IPS-18a (cell line): ENCODE results near the gene HRK.

Experiments
- H3K27ac ChIP-seq: one replicate; pipeline ENCODE4 v1.5.1; 2013; ENCODE audit warnings: low read length
- H3K27me3 ChIP-seq: one replicate; pipeline ENCODE4 v1.6.1; 2013; ENCODE audit warnings: mild to moderate bottlenecking, low read length; ENCODE audit not compliant: control insufficient read depth, insufficient read depth
- H3K36me3 ChIP-seq: one replicate; pipeline ENCODE4 v1.6.1; 2013; ENCODE audit warnings: low read depth, low read length; ENCODE audit not compliant: control insufficient read depth
- H3K4me1 ChIP-seq: one replicate; pipeline ENCODE4 v1.6.1; 2013; ENCODE audit warnings: low read depth, low read length; ENCODE audit not compliant: control insufficient read depth
- H3K4me3 ChIP-seq: one replicate; pipeline ENCODE4 v1.5.1; 2013; ENCODE audit warnings: low read length
- H3K9ac ChIP-seq: one replicate; pipeline ENCODE4 v1.6.1; 2013; ENCODE audit warnings: mild to moderate bottlenecking, low read length, moderate library complexity
- H3K9me3 ChIP-seq: one replicate; pipeline ENCODE4 v1.6.1; 2013; ENCODE audit warnings: low read depth, low read length; ENCODE audit not compliant: control insufficient read depth

HRK gene

DNA sequence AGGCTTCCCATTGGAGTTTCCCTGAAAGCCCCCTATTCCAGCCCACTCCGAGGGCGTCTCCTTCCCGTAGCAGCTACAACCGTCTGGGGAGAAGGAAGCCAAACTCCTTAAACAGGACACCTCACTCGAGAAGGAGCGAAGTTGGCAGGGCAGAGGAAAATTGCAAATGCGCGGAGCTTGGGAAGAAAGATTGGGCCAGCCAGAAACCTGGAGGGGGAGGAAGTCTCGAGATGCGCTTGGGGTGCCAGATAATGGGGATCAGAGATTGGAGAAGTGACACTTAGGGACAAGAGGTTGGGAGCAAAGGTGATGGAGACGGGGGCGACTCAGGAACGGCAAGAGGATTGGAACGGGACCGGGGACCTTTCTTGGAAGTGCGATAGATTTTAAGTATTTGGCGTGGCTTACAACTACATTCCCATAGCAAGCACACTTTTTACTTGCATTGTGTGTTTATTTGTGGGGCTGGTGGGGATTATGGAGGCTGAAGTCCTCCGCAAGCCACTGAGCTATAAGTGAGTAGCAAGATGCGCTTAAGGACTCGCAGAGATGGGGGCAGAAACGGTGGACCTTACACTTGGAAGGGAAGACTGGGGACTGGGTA lies 926 bp downstream of the HRK start:
- Histone ChIP-seq H3K27ac (no peak overlapping the region), H3K9me3 (no peaks in the 10 kb centered on the region), H3K4me1 (peaks cover 29% of the 10 kb centered on the region), H3K36me3 (no peaks in the 10 kb centered on the region), H3K9ac (peak overlapping the region; percentile 40), H3K4me3 (peak overlapping the region; percentile 75), H3K27me3 (peaks cover 88% of the 10 kb centered on the region)

DNA sequence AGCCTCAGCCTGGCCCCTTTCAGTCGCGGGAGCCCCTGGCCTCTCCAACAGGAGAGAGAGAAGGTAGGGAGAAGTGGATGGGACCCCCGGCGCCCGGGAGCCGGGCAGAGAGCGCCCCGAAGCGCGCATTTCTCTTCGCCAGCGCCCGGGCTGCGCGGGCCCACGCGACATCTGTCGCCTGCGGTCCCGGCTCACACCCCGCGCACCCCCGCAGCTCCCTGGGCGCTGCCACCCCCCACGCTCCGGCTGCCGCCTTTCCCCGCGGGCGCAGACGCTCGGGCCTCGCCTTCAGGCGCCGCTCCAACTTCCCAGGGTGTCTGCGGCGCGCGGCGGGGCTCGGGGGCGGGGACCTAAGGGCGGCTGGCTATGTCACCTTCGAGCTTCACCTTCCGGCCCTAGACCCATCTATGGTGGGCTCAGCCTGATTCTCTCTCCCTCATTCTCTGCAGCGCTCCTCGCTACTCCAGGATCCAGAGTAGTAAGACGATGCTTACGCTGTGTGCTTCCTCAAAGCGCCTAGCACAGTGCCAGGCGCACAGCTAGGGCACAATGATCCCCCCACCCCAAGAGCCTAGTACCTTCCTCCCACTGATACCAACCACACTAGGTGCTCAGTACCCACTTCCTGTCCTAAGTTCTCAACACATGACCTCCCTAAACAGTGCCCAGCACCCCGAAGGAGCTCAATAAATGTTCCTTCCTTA lies 1.6 kb downstream of the HRK start:
- Histone ChIP-seq H3K9me3 (no peaks in the 10 kb centered on the region), H3K27me3 (peaks cover 93% of the 10 kb centered on the region), H3K4me1 (peaks cover 29% of the 10 kb centered on the region), H3K36me3 (no peaks in the 10 kb centered on the region), H3K27ac (no peak overlapping the region), H3K4me3 (peak overlapping the region; percentile 75), H3K9ac (no peak overlapping the region)

DNA sequence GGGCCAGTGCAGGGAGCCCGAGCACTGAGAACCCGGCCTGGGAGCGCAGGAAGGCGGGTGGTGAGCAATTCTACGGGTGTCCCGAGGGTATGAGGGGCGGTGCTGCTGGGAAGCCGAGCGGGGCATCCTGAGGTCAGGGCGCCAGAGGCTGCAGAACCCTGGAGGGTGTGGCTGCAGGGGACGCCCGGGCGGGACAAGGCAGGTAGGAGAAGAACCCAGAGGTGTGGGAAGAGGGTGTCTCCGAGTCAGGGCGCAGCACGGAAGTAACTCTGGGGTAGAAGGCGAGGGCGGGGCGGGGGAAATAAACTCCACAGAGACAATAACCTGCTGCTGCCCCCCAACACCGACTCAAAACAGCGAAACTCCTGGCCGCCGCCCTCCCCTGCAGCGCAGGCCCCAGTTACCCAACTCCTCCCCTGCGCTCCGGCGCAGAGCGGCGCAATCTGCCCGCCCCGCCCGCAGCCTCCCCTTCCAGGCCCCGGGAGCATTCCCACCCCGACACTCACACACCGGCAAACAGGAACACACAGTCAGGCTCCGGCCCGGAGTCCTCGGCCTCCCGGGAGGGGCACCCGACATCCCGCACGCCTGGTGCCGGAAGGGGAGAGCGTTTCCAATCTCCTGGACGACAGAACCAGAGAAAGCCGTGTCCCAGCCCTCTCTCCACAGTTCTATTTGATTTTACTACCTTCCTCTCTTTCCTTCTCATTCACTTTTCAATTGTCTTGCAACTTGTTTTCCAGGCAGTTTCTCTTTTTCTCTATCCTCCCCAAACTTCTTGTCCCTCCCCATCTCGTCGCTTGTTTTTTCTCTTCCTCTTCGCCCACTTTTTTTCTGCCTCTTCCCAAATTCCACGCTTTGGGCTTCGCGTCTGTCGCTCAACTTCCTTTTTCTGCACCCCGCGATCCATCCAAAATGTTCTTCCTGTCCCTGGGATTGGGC lies 2.4 kb downstream of the HRK start:
- Histone ChIP-seq H3K27me3 (peaks cover 87% of the 10 kb centered on the region), H3K9ac (no peak overlapping the region), H3K36me3 (no peaks in the 10 kb centered on the region), H3K9me3 (no peaks in the 10 kb centered on the region), H3K4me3 (peak overlapping the region; percentile 75), H3K27ac (no peak overlapping the region), H3K4me1 (peaks cover 29% of the 10 kb centered on the region)

DNA sequence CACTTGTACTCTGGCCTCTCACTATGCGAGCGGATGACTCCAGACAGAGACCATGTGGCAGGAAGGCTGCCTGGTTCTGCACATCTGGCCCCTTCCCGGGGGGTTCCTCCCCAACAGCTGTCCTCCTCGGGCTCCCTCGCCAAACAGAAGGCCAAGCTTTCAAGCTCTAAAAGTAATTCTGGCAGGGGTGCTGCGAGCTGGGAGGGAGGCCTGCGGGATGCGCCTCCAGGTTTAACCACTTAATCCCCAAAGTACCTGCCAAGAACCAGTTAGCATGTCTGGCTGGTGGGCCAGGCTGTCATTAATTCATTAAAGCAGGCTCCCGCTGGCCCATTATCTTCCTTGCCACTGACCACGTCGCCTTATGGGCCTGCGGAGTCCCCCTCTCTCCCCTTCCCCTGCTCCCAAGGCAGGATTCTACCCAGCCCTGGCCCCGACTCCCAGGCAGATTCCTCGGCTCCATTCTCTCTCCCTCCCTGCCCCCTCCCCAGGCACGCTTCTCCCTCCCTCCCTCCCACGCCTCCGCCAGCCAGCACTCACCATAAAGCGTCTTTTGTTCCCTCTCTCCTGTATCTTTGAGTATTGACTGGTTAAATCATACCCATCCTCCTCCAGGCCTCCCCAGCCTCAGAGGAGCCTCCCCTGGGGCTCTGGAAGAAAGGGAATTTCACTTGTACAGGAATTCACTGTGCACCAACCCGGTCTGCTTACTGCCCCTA lies 4.9 kb downstream of the HRK start:
- no peaks in the 10 kb centered on the region for H3K9me3 ChIP-seq
- no peaks in the 10 kb centered on the region for H3K36me3 ChIP-seq
- no peak overlapping the region for H3K27ac ChIP-seq
- H3K27me3 ChIP-seq: peaks cover 65% of the 10 kb centered on the region
- H3K9ac ChIP-seq: no peak overlapping the region
- H3K4me1 ChIP-seq: peaks cover 24% of the 10 kb centered on the region
- H3K4me3 ChIP-seq: peak overlapping the region; percentile 58

DNA sequence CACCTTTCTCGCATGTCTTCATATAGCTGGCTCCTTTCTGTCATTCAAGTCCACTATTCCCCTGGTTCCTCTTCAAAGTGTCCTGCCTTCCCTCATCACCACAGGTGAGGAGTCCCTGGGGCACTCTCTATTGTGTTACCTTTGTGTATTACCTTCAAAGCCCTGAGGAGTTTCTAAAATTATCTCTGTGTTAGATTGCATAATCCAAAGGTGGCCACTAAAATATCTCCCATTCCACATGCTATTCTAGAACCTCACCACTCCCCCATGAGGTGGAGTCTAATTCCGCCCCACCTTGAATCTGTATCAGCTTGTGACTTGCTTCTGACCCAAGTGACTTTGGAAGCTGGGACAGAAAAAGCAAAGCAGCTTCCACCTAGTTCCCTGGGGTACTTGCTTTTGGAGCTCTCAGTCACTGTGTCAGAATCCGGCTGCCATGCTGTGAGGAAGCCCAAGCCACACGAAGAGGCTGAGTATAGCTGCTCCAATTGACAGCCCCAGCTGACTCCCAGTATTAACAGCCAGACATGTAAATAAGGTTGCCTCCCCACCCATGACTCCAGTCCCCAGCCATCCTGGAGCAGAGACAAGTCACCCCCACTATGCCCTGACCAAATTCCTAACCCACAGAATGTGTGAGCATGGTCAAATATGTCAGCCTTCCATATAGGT lies 6.8 kb downstream of the HRK start:
- Histone ChIP-seq H3K9me3 (no peaks in the 10 kb centered on the region), H3K27me3 (peaks cover 51% of the 10 kb centered on the region), H3K9ac (no peak overlapping the region), H3K4me3 (no peak overlapping the region), H3K36me3 (no peaks in the 10 kb centered on the region), H3K4me1 (peaks cover 15% of the 10 kb centered on the region), H3K27ac (no peak overlapping the region)

DNA sequence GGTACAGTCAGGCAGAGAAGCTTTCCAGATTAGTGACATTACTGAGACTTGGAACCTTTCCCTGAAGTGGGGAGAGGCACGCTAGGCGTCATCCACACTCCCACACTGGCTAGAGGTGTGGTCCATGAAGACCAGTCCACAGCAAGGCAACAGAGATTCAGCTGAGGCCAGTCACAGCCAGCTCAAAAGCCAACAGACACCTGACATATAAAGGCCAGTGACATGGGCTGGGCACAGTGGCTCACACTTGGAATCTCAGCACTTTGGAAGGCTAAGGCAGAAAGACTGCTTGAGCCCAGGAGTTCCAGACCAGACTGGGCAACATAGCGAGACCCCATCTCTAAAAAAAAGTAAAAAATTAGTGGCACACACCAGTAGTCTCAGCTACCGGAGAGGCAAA lies 10.9 kb downstream of the HRK start:
- Histone ChIP-seq H3K27me3 (peaks cover 11% of the 10 kb centered on the region), H3K9me3 (no peaks in the 10 kb centered on the region), H3K4me1 (no peaks in the 10 kb centered on the region), H3K4me3 (no peak overlapping the region), H3K27ac (no peak overlapping the region), H3K9ac (no peak overlapping the region), H3K36me3 (no peaks in the 10 kb centered on the region)

DNA sequence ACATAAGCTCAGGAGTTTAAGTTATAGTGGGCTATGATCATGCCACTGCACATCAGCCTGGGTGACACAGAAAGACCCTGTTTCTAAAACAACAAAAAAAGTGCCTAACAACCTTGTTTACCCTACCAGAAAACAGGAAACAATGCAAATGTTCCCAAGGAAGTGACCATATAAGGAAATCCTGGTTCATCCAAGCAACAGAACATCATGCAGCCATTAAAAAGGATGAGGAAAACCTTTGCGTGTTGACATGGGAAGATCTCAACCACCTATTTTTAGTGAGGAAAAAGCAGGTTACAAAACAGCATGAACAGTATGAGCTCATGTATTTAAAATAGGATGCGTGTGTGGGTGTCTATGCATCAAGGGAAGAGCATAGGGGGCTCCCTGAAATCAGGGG lies 13.7 kb downstream of the HRK start:
- Histone ChIP-seq H3K27me3 (no peaks in the 10 kb centered on the region), H3K4me3 (no peak overlapping the region), H3K36me3 (no peaks in the 10 kb centered on the region), H3K9me3 (no peaks in the 10 kb centered on the region), H3K9ac (no peak overlapping the region), H3K4me1 (no peaks in the 10 kb centered on the region), H3K27ac (no peak overlapping the region)

DNA sequence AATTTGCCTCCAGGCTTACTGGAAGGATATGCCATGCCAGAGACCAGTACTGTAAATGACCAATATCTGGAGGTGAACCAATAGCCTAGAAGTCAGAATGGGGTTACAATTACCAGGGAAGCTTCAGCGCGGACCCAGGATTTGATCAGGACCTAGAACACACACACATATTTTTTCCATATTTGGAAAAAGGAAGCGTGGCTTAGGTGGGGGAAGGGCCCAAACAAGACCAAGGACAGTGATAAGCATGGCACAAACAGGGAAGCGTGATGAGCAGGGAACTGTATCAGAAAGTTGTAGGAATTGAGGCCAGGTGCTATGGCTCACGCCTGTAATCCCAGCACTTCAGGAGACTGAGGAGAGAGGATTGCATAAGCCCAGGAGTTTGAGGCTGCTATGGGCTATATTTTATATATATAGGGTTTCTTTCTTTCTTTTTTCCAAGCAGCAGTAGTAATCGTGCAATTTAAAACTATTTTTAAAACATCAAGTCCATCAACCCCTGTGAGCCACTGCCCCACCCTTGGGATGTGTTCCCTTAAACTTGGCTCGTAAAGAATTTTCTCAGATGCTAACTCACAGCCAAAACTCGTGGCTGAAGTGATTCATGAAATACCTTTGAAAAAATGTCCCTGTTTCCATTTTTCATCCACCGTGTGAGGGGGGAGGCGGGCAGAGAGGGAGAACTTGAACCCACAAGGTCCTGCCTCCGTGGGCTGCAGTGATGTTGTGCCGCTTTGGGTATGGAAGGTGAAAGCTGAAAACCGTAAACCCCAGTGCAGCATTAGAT lies 16.7 kb downstream of the HRK start:
- Histone ChIP-seq H3K36me3 (no peaks in the 10 kb centered on the region), H3K27ac (no peak overlapping the region), H3K27me3 (no peaks in the 10 kb centered on the region), H3K4me1 (no peaks in the 10 kb centered on the region), H3K9me3 (no peaks in the 10 kb centered on the region), H3K4me3 (no peak overlapping the region), H3K9ac (no peak overlapping the region)

DNA sequence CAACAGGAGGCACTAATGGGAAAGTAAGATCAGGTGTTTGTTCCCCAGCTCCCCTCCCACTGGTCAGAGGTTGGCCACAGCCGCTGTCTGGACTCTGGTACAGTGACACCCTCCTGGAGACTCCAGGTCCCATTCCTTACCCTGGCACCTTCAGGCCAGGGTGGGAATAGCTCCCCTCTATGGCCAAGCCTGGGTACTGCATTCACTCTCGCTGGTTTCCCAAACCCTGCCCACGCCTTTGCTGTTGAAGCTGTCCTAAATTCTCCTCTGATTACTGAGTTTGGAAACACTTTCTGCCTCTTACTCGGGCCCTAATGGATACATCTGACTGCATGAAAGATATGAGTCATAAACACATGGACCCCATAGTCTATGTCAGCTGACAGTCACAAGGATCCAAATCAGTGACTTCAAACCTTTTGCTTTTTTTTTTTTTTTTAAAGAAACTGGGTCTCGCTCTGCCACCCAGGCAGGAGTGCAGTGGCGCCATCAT lies 17.9 kb downstream of the HRK start:
- H3K4me1 ChIP-seq: peaks cover 4% of the 10 kb centered on the region
- no peak overlapping the region for H3K4me3 ChIP-seq
- no peak overlapping the region for H3K9ac ChIP-seq
- H3K27ac ChIP-seq: no peak overlapping the region
- H3K9me3 ChIP-seq: no peaks in the 10 kb centered on the region
- H3K36me3 ChIP-seq: no peaks in the 10 kb centered on the region
- no peaks in the 10 kb centered on the region for H3K27me3 ChIP-seq

DNA sequence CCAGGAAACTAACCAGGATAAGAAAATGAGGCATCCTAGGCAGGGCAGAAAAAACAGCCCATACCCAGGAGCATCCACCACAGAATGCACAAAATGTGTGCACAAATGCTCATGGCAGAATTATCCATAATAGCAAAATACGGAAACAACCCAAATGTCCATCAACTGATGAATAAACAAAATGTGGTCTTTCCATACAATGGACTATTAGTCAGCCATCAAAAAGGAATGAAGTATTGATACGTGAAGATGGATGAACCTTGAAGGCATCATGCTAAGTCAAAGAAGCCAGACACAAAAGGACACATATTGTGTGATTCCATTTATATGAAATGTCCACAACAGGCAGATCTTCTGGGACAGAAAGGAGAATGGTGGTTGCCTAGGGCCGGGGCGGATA lies 19.1 kb downstream of the HRK start:
- Histone ChIP-seq H3K27ac (no peak overlapping the region), H3K9me3 (no peaks in the 10 kb centered on the region), H3K4me1 (peaks cover 4% of the 10 kb centered on the region), H3K36me3 (no peaks in the 10 kb centered on the region), H3K27me3 (no peaks in the 10 kb centered on the region), H3K9ac (no peak overlapping the region), H3K4me3 (no peak overlapping the region)
